Calu3 (cell line): Measurements from ENCODE around the gene FBXO45. TPM values are rescaled to one million over a fixed set of nuclear protein-coding genes. Genes with fewer than 3 reads are reported as not detected.

Source experiments
- BruUV-seq: library from RNA; stranded (reverse); fragments of 400-500 nt; replicated peaks from 2 replicates; lab custom pipeline; 2021; lab: Mats Ljungman, UMichigan
- CTCF ChIA-PET: fragments of 300-600 bp; sonication (Branson Sonifier 250); formaldehyde crosslinking; loops from one replicate; lab custom pipeline; 2022; ENCODE audit warnings: antibody characterized with exemption; lab: Charles Lee
- DNase-seq: peaks from one replicate; pipeline ENCODE4 v3.0.0; 2022
- H3K27ac Mint-ChIP-seq: one replicate; pipeline ENCODE4 v1.8.0; 2022; ENCODE audit warnings: mixed read lengths; ENCODE audit not compliant: unreplicated experiment
- H3K27me3 Mint-ChIP-seq: one replicate; pipeline ENCODE4 v1.8.0; 2022; ENCODE audit warnings: mixed read lengths; ENCODE audit not compliant: unreplicated experiment
- H3K36me3 Mint-ChIP-seq: one replicate; pipeline ENCODE4 v1.8.0; 2022; ENCODE audit warnings: mild to moderate bottlenecking, moderate library complexity, mixed read lengths; ENCODE audit not compliant: insufficient read depth, unreplicated experiment
- H3K4me1 Mint-ChIP-seq: one replicate; pipeline ENCODE4 v1.8.0; 2022; ENCODE audit warnings: mild to moderate bottlenecking, low read depth, mixed read lengths; ENCODE audit not compliant: unreplicated experiment
- H3K4me3 Mint-ChIP-seq: one replicate; pipeline ENCODE4 v1.8.0; 2022; ENCODE audit warnings: mild to moderate bottlenecking, low read depth, moderate library complexity, mixed read lengths; ENCODE audit not compliant: unreplicated experiment
- H3K9me3 Mint-ChIP-seq: one replicate; pipeline ENCODE4 v1.8.0; 2022; ENCODE audit warnings: low read depth, mixed read lengths; ENCODE audit not compliant: unreplicated experiment
- CTCF ChIP-seq: fragments of 200-600 bp; IDR thresholded peaks from one replicate; pipeline ENCODE4 v1.8.0; 2022; ENCODE audit warnings: antibody characterized with exemption; ENCODE audit not compliant: unreplicated experiment
- intact Hi-C: fragments of 100-400 bp; cut with micrococcal nuclease; formaldehyde crosslinking; loops from one replicate; pipeline ENCODE4 v1.10.0; 2022; ENCODE audit not compliant: unreplicated experiment
- total RNA-seq: library from RNA; stranded (reverse); gene quantifications from 2 replicates; pipeline ENCODE4 v1.2.3, GENCODE V29; 2022

The FBXO45 gene
- total RNA-seq, 1 experiment from 2014 or later = 10.8 TPM

DNA sequence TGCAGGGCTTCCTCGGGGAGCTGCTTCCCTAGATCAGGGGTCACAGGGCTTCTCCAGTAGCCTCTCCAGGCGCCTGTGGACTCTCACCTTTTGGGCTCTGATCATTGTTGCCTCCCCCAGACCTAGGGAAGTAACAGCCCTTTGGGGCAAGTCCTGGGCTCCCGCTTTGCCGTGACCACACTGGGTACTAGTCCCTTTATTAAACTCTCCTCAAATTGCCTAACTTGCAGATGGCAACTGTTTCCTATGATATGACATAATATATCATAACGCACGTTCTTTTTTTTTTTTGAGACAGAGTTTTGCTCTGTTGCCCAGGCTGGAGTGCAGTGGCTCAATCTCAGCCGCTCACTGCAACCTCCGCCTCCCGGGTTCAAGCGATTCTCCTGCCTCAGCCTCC is 53.2 kb downstream of the FBXO45 start:
- H3K36me3 Mint-ChIP-seq = no peaks in the 10 kb centered on the region
- CTCF ChIA-PET = no interaction called here
- H3K27me3 Mint-ChIP-seq = peaks cover 13% of the 10 kb centered on the region
- no TSS peak for BruUV-seq
- DNase-seq = no peak
- no peak for TF ChIP-seq CTCF
- intact Hi-C loops = no loop called here
- H3K27ac Mint-ChIP-seq = no peak overlapping the region
- H3K9me3 Mint-ChIP-seq = no peaks in the 10 kb centered on the region
- no peak overlapping the region for H3K4me3 Mint-ChIP-seq
- H3K4me1 Mint-ChIP-seq = no peaks in the 10 kb centered on the region

DNA sequence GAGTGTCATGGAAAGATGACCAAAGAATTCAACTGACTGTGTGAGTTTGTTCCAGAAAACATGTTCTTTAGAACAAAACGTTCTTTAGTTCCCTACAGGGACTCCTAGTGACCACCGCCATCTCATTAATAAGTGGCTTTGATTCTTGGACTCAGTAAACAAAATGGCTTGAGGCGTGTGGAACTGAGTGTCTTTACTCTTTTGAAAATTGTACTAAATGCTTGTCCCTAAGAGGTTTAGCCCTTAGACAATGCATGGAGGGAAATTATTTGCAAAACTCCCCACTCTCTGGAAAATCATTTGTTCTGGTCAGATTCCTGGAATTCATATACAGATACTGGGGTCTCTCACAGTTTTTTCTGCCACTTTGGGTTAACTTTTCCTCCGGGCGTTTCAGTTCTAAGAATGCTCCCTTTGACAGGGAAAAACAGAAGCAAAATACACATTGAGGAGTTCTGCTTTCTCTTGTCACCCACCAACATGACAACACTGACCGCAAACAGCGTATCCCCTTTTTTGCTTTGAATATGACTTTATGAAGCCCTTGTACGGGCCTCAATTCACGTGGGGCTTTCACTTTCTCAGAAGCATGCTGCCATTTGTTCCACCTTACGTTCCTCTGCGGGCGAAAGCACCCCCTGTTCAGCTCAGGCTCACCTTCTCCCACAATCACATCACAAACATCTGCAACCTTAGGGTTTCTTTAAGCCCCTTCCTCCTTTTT is 55.8 kb downstream of the FBXO45 start:
- Mint-ChIP-seq H3K4me1 (no peaks in the 10 kb centered on the region), H3K36me3 (no peaks in the 10 kb centered on the region), H3K9me3 (no peaks in the 10 kb centered on the region), H3K27ac (no peak overlapping the region), H3K27me3 (peaks cover 13% of the 10 kb centered on the region), H3K4me3 (no peak overlapping the region)
- no TSS peak for BruUV-seq
- DNase-seq = no peak
- intact Hi-C loops = no loop called here
- no peak for TF ChIP-seq CTCF
- CTCF ChIA-PET = no interaction called here

DNA sequence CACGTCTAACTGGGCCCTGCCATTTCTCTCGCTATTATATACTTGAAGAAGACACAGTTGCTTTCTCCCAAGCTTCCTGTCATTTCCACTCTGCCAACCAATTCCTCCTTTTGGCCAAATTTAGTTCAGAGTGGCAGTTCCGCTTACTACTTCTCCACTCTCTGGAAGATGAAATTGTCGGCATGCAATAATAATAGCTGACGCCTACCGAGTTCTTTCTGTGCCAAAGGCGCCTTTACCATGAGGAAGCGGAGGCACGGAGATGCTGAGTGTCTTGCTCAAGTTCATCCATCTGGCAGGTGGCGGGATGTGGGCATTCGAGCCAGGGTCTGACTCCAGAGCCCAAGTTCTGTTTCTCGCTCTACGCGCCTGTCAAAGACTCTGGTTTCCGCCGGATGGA is 56.4 kb downstream of the FBXO45 start:
- CTCF ChIA-PET = no interaction called here
- no peaks in the 10 kb centered on the region for H3K4me1 Mint-ChIP-seq
- H3K27me3 Mint-ChIP-seq = peaks cover 13% of the 10 kb centered on the region
- no peak overlapping the region for H3K27ac Mint-ChIP-seq
- H3K36me3 Mint-ChIP-seq = no peaks in the 10 kb centered on the region
- no peaks in the 10 kb centered on the region for H3K9me3 Mint-ChIP-seq
- H3K4me3 Mint-ChIP-seq = no peak overlapping the region
- BruUV-seq = no TSS peak
- intact Hi-C loops = no loop called here
- TF ChIP-seq CTCF = no peak
- no peak for DNase-seq

- Mint-ChIP-seq H3K9me3 (no peaks in the 10 kb centered on the region), H3K27me3 (peaks cover 13% of the 10 kb centered on the region), H3K36me3 (no peaks in the 10 kb centered on the region), H3K4me1 (no peaks in the 10 kb centered on the region), H3K27ac (no peak overlapping the region), H3K4me3 (no peak overlapping the region)
- no peak for DNase-seq
- intact Hi-C loops = no loop called here
- no peak for TF ChIP-seq CTCF
- CTCF ChIA-PET = no interaction called here
- BruUV-seq = no TSS peak
Observed at GRCh38 chr3:196625331-196625730, 56.9 kb downstream of the FBXO45 start.
